Loucy (cell line): Measurements from ENCODE around the gene RHEBL1.

Experiments used
- H2AFZ ChIP-seq: fragments of 200-600 bp; sonication (generic); 2 replicates; pipeline ENCODE4 v1.6.0; 2016; ENCODE audit warnings: antibody characterized with exemption, mild to moderate bottlenecking, low read length, moderate library complexity
- H3F3A ChIP-seq: fragments of 200-600 bp; 2 replicates; pipeline ENCODE4 v1.6.0; 2016; ENCODE audit warnings: antibody characterized with exemption, low read depth, mild to moderate bottlenecking
- H3K27me3 ChIP-seq: fragments of 200-600 bp; sonication (generic); 2 replicates; pipeline ENCODE4 v1.6.1; 2014; ENCODE audit warnings: low read length, mild to moderate bottlenecking; ENCODE audit not compliant: insufficient read depth, poor library complexity, severe bottlenecking
- H3K36me3 ChIP-seq: fragments of 200-600 bp; sonication (generic); 2 replicates; pipeline ENCODE4 v1.6.1; 2016; ENCODE audit warnings: low read length; ENCODE audit not compliant: insufficient read depth
- H3K4me1 ChIP-seq: fragments of 200-600 bp; sonication (generic); 2 replicates; pipeline ENCODE4 v1.5.1; 2014; ENCODE audit warnings: low read length, mild to moderate bottlenecking; ENCODE audit not compliant: insufficient read depth, poor library complexity, severe bottlenecking
- H3K4me2 ChIP-seq: fragments of 200-600 bp; sonication (generic); 2 replicates; pipeline ENCODE4 v1.6.0; 2014; ENCODE audit warnings: antibody characterized with exemption, low read length, low read depth, mild to moderate bottlenecking; ENCODE audit not compliant: poor library complexity, severe bottlenecking
- H3K4me3 ChIP-seq: fragments of 200-600 bp; sonication (generic); 2 replicates; pipeline ENCODE4 v1.5.1; 2014; ENCODE audit warnings: low read length, mild to moderate bottlenecking, mixed read lengths; ENCODE audit not compliant: poor library complexity, severe bottlenecking
- H3K79me2 ChIP-seq: fragments of 200-600 bp; sonication (generic); 2 replicates; pipeline ENCODE4 v1.6.1; 2014; ENCODE audit warnings: low read length; ENCODE audit not compliant: insufficient read depth
- H3K9ac ChIP-seq: fragments of 200-600 bp; sonication (generic); 2 replicates; pipeline ENCODE4 v1.6.0; 2014; ENCODE audit warnings: mild to moderate bottlenecking, low read depth, low read length, moderate library complexity; ENCODE audit not compliant: poor library complexity, severe bottlenecking
- H3K9me2 ChIP-seq: fragments of 200-600 bp; sonication (generic); replicated peaks from 2 replicates; pipeline ENCODE4 v1.6.1; 2016; ENCODE audit warnings: low read depth, low read length, mixed read lengths
- H3K9me3 ChIP-seq: fragments of 200-600 bp; sonication (generic); 2 replicates; pipeline ENCODE4 v1.6.1; 2014; ENCODE audit warnings: mild to moderate bottlenecking, antibody characterized with exemption, low read length, low read depth; ENCODE audit not compliant: insufficient read depth
- H4K20me1 ChIP-seq: fragments of 200-600 bp; sonication (generic); 2 replicates; pipeline ENCODE4 v1.6.0; 2014; ENCODE audit warnings: antibody characterized with exemption, low read length, mild to moderate bottlenecking; ENCODE audit not compliant: insufficient read depth, poor library complexity, severe bottlenecking
- CTCF ChIP-seq: fragments of 200-600 bp; sonication (generic); conservative IDR thresholded peaks from 2 replicates; pipeline ENCODE4 v1.5.1; 2014; ENCODE audit warnings: mild to moderate bottlenecking, antibody characterized with exemption, low read length
- EZH2phosphoT487 ChIP-seq: fragments of 200-600 bp; IDR thresholded peaks from 2 replicates; pipeline ENCODE4 v1.6.1; 2018; ENCODE audit warnings: antibody characterized with exemption, mild to moderate bottlenecking, moderate library complexity, borderline replicate concordance

RHEBL1 gene

GRCh38 chr12:49034286-49034622, 35.5 kb downstream of the RHEBL1 start:
- Histone ChIP-seq H3K9me2 (no peaks in the 10 kb centered on the region), H3K9me3 (no peaks in the 10 kb centered on the region), H3K9ac (no peak overlapping the region), H3K36me3 (peaks cover 77% of the 10 kb centered on the region; the same call in 1 of the 2 replicates), H3K4me1 (no peaks in the 10 kb centered on the region), H3K79me2 (no peaks in the 10 kb centered on the region), H3K4me2 (no peak overlapping the region), H2AFZ (no peak overlapping the region), H4K20me1 (no peaks in the 10 kb centered on the region), H3F3A (no peaks in the 10 kb centered on the region), H3K4me3 (no peak overlapping the region), H3K27me3 (no peaks in the 10 kb centered on the region)
- TF ChIP-seq CTCF = no peak
- no peak for TF ChIP-seq EZH2phosphoT487

- H3K9me2 ChIP-seq = no peaks in the 10 kb centered on the region
- H3K9me3 ChIP-seq = no peaks in the 10 kb centered on the region
- no peaks in the 10 kb centered on the region for H3K27me3 ChIP-seq
- H3K36me3 ChIP-seq = peaks cover 77% of the 10 kb centered on the region; the same call in 1 of the 2 replicates
- no peak overlapping the region for H3K4me3 ChIP-seq
- H3F3A ChIP-seq = no peaks in the 10 kb centered on the region
- no peak overlapping the region for H2AFZ ChIP-seq
- no peaks in the 10 kb centered on the region for H4K20me1 ChIP-seq
- no peaks in the 10 kb centered on the region for H3K4me1 ChIP-seq
- no peak overlapping the region for H3K9ac ChIP-seq
- no peak overlapping the region for H3K4me2 ChIP-seq
- no peaks in the 10 kb centered on the region for H3K79me2 ChIP-seq
- no peak for TF ChIP-seq CTCF
- no peak for TF ChIP-seq EZH2phosphoT487
Measured at GRCh38 chr12:49033611-49034285, 36.0 kb downstream of the RHEBL1 start.

GRCh38 chr12:49032679-49033447, 36.9 kb downstream of the RHEBL1 start:
- no peaks in the 10 kb centered on the region for H3K9me2 ChIP-seq
- no peak overlapping the region for H3K4me3 ChIP-seq
- peaks cover 77% of the 10 kb centered on the region; the same call in 1 of the 2 replicates for H3K36me3 ChIP-seq
- no peaks in the 10 kb centered on the region for H3K79me2 ChIP-seq
- no peak overlapping the region for H3K9ac ChIP-seq
- H4K20me1 ChIP-seq = no peaks in the 10 kb centered on the region
- no peak overlapping the region for H2AFZ ChIP-seq
- no peaks in the 10 kb centered on the region for H3K4me1 ChIP-seq
- H3K9me3 ChIP-seq = no peaks in the 10 kb centered on the region
- no peaks in the 10 kb centered on the region for H3F3A ChIP-seq
- TF ChIP-seq CTCF (no peak), EZH2phosphoT487 (no peak)
- H3K4me2 ChIP-seq = no peak overlapping the region
- H3K27me3 ChIP-seq = no peaks in the 10 kb centered on the region
